Embryonic facial prominence (tissue), 1 donor: ENCODE measurements around the gene NTRK3.

Source experiments
- DNase-seq: peaks from one replicate; pipeline ENCODE4 v3.0.0-alpha.2; 2016; ENCODE audit errors: extremely low spot score

The NTRK3 gene

GRCh38 chr15:87944691-87945090 is 311.8 kb downstream of the NTRK3 start:
- DNase-seq: no peak

- peak; percentile 12 for DNase-seq
Observed at GRCh38 chr15:87944050-87944449, 312.5 kb downstream of the NTRK3 start.

GRCh38 chr15:87943626-87944025 is 312.9 kb downstream of the NTRK3 start:
- no peak for DNase-seq

GRCh38 chr15:87942316-87942715 is 314.2 kb downstream of the NTRK3 start:
- DNase-seq: no peak

- no peak for DNase-seq
Observed at GRCh38 chr15:87941606-87942005, 314.9 kb downstream of the NTRK3 start.

- no peak for DNase-seq
Observed at GRCh38 chr15:87940768-87941167, 315.8 kb downstream of the NTRK3 start.

- no peak for DNase-seq
Observed at GRCh38 chr15:87939848-87940457, 316.6 kb downstream of the NTRK3 start.

GRCh38 chr15:87938031-87938430 is 318.5 kb downstream of the NTRK3 start:
- no peak for DNase-seq

GRCh38 chr15:87935583-87935982 is 321.0 kb downstream of the NTRK3 start:
- DNase-seq: no peak

- no peak for DNase-seq
Observed at GRCh38 chr15:87931584-87931983, 325.0 kb downstream of the NTRK3 start.

- no peak for DNase-seq
Observed at GRCh38 chr15:87930457-87930856, 326.1 kb downstream of the NTRK3 start.

GRCh38 chr15:87929841-87930240 is 326.7 kb downstream of the NTRK3 start:
- no peak for DNase-seq

- DNase-seq: no peak
Observed at GRCh38 chr15:87924433-87924832, 332.1 kb downstream of the NTRK3 start.

- no peak for DNase-seq
Observed at GRCh38 chr15:87919064-87919463, 337.5 kb downstream of the NTRK3 start.

GRCh38 chr15:87917480-87917879 is 339.1 kb downstream of the NTRK3 start:
- no peak for DNase-seq

- no peak for DNase-seq
Observed at GRCh38 chr15:87916208-87916607, 340.3 kb downstream of the NTRK3 start.

GRCh38 chr15:87910301-87910700 is 346.2 kb downstream of the NTRK3 start:
- DNase-seq: no peak

- no peak for DNase-seq
Observed at GRCh38 chr15:87907676-87908446, 348.7 kb downstream of the NTRK3 start.

- DNase-seq: no peak
Observed at GRCh38 chr15:87906444-87906843, 350.1 kb downstream of the NTRK3 start.

- DNase-seq: no peak
Observed at GRCh38 chr15:87902772-87903426, 353.6 kb downstream of the NTRK3 start.

GRCh38 chr15:87901926-87902690 is 354.4 kb downstream of the NTRK3 start:
- DNase-seq: no peak

GRCh38 chr15:87901008-87901407 is 355.5 kb downstream of the NTRK3 start:
- DNase-seq: no peak
